ENCODE results near the gene MRPL36.

DNA sequence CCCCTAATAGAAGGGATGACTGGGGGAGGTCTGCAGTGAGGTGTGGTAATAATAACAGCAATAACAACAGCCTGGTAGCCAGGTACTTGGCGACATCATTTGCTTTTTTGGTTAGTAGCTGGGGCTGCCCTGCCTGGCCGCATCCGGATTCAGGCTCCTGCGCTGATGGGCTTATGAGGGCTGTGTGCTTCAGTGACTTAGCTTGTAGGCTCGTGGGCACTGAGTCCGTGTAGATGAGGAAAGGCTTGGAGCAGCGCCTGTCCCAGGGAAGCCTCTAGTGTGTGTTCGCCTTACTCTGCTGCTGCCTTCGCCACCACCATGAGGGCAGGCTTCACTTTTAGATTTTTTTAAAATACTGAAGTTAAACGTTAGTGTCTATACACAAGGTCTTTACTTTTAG, 6.1 kb upstream of the MRPL36 start:
- no peak for TF ChIP-seq POLR2A (IDR thresholded peaks at IDR 0.05; ENCODE audit: low read depth, low read length)
- TF ChIP-seq POLR2AphosphoS5 (IDR thresholded peaks at IDR 0.05; ENCODE audit: low read depth, low read length), result no peak
- TF ChIP-seq TAF1 (IDR thresholded peaks at IDR 0.05; ENCODE audit: low read depth, low read length), result no peak
- no peak for TF ChIP-seq SPI1 (IDR thresholded peaks at IDR 0.05; ENCODE audit: low read depth, low read length)
- TF ChIP-seq POU2F2 (IDR thresholded peaks at IDR 0.05; ENCODE audit: low read depth, low read length), result no peak
- TF ChIP-seq PAX5 (IDR thresholded peaks at IDR 0.05; ENCODE audit: insufficient read depth, low read length, severe bottlenecking), result no peak
